HG03135 (cell line): ENCODE results near the gene BEND6.

ENCODE experiments used
- ATAC-seq: cut with Tn5 transposase; IDR thresholded peaks from one replicate; pipeline ENCODE4 v1.9.1; 2021; ENCODE audit warnings: mild to moderate bottlenecking, moderate library complexity; ENCODE audit not compliant: unreplicated experiment

The BEND6 gene

DNA sequence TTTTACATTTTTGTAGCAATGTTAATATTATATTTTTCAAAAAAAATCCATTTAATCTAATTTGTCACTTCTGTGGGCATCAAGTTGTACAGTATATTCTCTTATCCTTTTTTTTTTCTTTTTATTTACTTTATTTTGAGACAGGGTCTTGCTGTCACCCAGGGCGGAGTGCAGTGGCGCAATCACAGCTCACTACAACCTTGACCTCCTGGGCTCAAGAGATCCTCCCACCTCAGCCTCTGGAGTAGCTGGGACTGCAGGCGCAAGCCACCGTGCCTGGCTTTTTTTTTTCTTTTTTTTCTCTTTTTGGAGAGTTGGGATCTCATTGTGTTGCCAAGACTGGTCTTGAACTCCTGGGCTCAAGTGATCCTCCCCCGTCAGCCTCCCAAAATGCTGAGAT, 14.4 kb upstream of the BEND6 start:
- no peak for ATAC-seq

DNA sequence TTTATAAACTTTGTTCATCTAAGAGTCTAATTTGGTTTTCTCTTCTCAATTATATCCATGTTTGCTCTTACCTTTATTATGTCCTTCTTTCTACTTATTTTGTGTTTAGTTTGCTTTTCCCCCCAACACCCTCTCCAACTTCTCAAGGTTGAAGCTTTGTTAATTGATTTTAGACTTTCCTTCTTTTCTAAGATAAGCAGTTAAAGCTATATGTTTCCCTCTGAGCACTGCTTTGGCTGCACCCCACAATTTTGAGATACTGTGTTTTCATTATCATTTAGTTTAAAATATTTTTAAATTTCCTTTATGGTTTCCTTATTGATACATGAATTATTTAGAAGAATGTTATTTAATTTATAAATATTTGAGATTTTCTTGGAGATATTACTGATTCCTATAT, 13.9 kb upstream of the BEND6 start:
- no peak for ATAC-seq

DNA sequence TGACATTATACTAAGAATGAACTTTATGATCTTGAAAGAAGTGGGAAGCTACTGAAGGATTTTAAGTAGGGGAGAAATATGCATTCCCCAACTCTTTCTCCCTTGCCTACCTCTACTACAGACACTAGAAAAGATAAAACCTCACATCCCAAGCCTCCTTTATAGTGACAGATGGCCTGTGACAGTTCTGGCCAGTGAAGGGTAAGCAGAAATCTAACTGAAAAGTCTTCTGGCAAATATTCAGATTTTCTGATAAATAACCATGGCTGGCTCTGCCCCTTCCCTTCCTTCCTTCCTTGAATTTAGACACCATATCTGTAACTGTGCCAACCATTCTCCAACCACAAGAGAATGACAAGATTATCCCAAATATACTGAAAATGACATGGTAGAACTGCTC, 10.2 kb upstream of the BEND6 start:
- ATAC-seq: no peak

DNA sequence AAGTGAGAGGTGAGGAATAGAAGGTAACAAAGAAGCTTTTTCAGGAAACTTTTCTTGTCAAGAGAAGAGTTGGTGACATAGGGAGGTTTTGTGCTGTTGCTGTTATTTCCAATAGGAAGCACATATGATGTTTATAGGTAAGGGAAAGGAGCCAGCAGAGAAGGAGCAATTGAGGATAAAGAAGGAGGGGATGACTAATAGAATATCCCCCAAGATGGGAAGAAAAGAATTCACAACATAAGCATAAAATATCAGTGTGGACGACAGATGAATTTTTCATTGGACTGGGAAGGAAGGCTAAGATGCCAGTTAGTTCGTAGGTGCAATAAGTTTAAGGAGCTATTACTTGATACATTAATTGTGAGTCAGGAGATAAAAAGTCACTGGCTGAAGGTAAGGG, 8.5 kb upstream of the BEND6 start:
- ATAC-seq: no peak

DNA sequence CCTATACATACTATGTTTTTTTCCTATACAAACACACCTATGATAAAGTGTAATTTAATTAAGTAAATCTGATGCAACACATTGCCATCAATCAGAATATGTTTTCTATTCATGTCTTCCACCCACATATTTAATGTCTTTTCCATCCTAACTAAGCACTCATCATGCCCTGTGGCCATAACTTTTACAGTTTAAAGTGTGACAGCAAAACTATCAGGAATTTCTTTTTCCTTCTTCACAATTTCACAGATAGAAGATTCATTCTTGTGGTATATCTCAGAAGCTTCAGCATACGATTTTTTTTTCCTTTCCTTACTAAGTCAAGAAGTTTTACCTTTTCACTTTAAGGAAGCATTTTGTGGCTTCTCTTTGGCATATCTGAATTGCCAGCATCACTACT, 7.0 kb upstream of the BEND6 start:
- ATAC-seq: no peak

DNA sequence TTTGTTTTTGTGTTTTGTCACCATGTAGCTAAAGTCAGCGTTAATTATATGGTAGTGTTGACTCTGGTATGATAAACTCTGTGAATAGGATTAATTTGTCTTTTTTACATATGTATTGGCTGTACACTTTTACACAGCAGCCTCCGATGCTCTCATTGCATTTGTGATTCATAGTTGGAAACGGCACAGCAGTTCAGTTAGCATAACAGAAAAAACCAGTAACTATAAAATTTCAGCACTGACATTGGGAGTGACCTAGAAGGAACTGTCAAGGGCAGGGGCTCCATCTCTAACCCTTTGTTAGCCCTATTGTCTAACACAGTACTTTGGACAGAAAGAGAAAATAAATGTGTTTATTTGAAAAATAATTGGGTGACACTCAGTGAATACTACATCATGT, 5.6 kb upstream of the BEND6 start:
- ATAC-seq: no peak

DNA sequence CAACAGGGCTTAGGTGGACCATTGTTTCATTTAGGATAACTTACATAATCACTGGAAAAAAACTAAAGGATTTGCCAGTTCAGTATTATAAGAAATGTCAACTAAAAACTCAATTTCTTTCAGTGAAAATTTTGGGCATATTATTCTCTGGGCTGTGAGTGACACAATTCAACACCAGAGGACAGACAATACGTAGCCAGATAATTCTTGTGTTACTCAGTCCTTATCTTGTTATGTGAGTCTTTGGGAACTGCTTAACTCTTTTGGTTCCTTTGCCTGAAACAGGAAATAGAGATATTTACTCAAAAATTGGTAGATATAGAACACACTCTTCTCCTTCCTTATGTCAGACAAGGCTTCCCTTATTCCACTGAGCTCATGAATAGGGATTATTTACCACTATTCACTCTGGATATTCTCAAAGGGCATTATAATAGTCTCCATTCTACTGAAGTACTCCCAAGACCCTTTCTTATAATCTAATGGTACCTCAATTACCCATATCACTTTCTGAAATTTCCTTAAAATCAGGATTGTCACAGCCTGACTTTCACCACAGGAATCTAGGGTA, 4.9 kb upstream of the BEND6 start:
- ATAC-seq: no peak

DNA sequence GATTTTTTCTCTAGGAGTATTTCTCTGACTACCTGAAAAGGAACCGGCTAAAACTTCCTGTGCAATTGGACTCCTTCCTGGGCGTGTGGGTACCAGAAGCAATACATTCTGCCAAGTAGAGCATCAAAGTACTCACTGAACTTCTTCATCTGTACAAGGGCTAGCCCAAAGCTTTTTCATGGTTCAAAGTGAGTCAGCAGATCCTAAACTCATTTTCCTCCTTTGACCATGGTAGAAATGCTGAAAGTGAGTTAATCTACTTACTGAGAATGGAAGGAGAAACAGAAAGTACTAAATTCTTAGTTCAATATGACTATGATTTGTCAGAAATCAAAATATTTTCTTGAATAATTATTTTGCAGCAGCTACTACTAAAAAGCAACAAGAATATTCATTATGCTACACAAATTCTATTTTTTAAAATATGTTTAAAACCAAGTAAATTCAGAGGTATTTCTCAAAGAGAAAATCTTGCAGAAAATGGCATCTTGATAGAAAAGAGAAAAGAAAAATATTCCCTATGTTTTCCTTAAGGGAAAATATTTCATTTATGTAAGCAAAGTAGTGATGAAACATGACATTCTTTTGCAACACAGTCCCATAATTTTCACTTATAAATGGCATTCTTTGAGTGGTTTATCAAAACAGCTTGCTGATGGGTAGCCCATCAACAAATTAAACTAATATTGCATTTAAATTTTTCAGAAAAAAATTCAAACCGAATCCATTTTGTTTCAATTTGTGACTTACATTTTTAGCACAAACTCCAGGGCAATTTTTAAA, 3.7 kb upstream of the BEND6 start:
- ATAC-seq: no peak

DNA sequence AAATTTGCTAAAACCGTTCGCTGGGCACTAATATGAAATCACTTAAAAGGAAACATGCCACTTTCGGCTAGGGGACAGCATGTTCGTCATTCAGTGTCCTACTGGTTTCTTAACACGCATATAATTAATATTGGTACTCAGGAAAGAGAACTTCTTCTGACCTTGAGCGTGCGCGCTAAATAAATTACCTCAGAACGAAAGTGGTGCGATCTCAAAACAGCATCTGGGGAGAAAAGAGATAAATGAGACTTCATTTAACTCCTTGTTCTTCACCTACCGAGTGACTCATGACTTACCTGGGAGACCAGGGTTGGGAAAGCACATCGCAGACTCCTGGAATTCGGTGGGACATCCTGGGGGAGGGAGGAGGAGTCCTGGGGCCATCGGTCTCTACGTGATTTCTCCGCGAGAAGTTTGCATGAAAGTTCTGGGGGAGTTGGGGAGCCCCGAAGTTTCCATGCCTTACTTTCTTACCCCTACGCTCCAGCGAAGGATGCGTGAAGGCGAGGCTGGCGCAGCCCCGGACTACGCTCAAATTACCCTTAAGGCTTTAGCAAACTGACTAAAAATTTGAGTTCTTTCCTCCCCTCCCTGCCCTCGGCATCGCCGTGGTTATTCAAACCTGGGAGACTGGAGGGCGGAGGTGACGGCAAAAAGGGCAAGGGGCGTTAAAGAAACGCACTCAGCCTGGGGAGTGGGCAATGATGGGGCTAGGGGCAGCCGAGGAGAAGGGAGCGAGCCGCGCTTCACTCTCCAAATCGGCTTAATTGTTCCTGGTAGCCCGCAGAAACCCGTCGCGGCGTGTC, 1.1 kb upstream of the BEND6 start:
- ATAC-seq: peak; percentile 1

DNA sequence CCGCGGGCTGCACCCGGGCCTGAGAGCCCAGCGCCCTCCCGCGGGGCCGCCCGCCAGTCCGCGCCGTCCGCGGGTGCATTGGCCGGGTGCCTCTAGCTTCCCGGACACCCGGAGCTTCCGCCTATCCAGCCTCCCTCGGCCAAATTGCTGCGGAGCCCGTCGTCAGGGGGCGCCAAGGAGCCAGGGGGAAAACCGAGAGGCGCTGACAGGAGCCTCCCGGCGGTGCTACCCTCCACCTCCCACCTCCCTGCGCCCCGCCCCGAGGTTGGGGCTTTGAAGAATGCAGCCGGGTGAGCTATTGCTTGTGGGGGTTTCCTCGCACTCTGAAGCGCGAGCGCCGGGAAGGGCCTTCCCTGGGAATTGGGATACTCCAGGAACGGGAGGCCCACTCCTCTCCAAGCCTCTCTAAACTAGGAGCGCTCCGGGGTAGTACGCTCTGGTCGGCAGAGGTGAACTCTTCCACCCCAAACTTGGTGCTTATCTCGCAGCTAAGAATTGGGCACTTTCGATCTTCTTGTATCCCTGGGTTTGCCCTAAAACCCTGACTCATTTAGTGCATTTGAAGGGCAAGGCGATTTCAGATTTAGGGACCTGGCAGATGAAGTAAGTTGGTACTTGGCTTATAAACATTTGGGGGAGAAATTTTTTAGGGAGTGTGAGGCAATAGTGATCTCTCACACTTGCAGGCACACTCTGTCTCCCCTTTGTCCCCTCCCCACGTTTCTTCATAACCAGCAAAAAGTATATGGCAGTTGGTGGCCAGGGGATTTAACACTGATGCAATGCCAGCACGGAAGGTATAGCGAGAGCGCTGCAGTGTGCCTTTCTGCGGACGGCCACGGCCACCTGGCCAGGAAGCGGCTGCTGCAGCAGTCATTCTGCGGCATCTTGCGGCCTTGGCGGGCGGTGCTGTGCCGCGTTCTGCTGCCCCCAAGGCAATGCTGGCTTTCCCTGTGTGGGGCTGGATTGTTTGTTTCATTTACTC, 556 bp downstream of the BEND6 start:
- peak; percentile 56 for ATAC-seq

DNA sequence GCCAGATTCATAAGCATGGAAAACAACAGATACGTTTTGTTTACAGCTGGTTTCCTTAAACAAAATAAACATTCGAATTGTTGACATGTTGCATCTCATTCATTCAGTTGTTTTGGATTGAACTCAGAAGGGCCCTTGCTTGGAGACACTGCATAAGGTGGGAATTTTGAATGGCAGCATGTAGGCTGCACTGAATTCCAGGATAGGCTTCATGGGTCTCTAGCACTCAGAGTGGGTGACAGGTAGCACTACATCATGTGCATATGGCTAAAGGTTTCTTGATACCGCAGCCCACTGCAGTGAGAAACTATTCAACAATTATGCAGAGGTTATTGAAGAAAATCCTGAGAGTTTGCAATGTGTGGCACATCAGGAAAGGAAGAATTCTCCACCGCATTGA, 1.6 kb downstream of the BEND6 start:
- ATAC-seq: no peak

DNA sequence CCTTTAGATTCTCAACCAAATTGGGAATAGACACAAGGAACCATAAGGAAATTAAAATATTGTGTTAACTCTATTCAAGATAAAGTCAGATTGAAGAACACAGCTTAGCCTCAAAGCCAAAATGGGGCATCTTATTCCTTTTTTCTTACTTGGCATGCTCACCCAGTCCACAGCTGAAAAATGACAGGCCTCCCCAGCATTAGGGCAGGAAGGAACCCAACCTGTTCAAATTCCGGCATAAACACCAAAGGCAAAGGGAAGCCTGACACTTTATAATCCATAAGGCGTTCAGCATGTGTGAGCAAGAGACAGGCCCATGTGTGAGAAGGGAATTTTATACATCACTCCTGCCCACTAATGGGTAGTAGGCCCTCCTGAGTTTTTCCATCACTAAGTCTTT, 2.9 kb downstream of the BEND6 start:
- no peak for ATAC-seq

DNA sequence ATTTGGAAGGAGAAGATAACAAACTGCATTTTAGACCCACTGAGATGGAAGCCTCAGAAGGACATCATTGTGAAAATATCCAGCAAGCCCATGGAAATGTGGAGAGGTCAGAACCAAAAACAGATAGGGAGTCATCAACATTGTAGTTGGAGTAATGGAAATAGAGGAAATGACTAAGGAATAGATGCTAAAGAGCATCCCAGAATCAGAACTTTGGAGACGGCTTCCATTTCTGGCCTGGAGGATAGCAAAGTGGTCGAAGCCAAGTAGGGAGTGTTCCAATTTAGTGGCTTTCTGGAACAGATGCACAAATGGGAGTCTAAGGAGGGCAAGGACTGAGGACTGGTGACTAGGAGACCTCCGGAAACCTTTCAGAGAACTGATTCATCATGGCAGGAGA, 3.6 kb downstream of the BEND6 start:
- no peak for ATAC-seq

DNA sequence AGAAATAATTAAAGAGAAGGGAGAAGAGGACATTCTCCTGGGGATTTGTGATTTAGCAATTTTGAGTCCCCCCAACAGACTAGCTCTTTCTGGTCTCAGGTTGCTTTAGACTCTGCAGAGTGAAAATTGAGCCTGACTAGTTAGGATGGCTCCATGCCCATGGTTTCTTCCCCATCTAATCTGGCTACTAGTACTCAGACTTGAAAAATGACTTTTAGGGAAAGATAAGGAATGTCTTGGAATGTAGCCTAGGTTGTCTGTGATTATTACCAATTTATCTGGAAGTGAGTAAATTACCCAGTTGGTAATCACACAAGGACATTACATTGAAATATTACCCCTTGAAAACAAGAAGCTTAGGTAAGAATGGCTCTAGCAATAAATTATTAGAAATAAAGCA, 4.2 kb downstream of the BEND6 start:
- ATAC-seq: no peak

DNA sequence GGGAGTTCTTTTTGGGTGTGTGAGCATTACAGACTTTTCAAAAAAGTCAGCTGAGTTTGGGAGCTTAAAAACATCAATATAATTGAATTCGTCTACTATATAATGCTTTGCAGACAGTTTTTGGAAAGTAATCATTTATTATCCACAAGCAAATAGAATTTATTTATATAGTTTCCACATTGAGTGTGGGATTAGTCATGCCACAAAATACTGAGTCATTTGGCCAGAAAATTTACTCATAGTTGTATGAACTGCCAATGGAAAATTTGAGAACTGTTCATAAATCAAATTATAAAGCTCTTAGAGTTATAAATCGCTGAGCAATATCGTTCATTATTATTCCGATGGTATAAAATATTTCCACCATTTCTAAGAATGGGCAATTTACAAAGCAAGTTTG, 5.0 kb downstream of the BEND6 start:
- no peak for ATAC-seq

DNA sequence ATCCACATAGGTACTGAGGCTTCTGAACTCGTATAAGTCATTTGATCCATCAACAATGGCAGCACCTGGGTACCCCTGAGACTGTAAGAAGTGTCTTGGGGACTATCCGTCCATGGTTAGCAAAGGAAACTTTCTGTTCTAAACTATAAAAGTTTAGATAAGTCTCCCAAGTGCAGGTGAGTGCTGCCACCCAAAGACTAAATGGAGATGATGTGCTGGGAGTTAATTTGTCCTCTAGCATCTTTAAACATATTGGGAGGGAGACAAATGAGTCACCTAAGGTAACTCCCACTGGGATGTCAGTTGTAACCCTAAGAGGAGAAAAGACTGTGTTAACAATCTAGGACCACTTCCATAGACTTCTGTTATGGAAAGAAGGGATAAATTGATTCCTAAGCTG, 6.2 kb downstream of the BEND6 start:
- no peak for ATAC-seq

DNA sequence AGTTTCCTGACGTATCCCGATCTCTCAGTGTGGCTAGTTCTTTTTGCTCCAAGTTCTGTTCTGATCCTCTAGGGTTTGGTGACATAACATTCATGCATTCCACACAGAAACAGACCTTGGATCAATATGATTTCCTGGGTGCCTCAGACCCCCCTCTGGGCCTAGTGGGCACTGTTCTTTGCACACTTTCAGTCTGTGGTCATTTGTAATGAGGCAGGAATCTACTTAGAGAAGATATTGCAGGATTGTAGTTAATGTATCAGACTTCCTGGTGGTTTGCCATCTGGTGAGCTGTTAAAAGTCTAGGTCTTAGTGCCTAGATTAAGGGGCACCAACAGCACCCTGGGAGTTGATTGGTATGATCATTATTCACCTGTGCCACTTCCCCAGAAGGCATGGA, 7.5 kb downstream of the BEND6 start:
- ATAC-seq: no peak

DNA sequence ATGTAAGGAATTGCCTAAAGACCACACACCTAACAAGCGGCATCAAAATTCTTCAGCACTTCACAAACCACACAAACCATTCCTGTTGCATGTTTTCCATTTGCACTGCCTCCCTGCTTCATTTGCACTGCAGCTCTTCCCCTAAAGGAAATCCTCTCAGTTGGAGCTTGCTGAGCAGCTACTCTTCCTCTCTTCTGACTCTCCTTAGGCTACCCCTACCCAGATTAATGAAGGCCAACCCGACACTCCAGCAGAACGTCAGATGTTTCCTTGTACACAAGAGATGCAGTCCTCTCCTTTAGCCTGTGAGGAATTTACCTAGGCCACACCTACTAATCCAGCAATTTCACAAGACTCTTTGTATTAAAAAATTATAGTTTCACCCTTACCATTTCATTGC, 8.1 kb downstream of the BEND6 start:
- no peak for ATAC-seq

DNA sequence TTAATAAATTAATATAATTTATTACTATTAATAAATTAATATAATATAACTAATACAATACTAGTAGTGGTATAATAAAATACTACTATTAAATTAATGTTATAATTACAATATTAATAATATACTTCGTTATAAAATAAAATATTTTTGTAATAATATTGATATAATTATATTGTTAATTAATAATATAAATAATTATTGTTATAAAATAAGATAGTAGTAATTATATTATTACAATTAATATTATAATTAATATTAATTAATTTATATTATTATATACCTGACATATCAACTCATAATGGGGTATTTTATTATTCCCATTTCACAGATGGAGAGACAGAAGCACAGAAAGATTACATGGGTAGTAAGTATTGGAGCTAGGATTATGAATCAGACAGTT, 8.9 kb downstream of the BEND6 start:
- no peak for ATAC-seq

DNA sequence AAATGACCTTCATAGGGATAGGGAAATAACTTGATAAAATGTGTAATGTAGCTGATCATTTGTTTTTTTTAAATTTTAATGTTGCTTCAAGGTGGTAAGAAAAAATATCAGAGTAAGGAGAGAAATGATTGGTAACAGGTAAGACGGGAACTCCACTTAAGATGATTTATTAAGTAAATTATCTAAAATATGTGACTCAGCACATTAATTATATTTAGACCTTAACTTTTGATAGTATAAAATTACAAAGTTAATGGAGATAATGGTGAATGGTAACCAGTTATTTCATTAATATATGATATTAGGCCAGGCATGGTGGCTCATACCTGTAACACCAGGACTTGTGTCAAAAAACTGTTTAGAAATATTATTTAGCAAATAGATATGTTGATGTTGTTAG, 10.2 kb downstream of the BEND6 start:
- ATAC-seq: no peak

DNA sequence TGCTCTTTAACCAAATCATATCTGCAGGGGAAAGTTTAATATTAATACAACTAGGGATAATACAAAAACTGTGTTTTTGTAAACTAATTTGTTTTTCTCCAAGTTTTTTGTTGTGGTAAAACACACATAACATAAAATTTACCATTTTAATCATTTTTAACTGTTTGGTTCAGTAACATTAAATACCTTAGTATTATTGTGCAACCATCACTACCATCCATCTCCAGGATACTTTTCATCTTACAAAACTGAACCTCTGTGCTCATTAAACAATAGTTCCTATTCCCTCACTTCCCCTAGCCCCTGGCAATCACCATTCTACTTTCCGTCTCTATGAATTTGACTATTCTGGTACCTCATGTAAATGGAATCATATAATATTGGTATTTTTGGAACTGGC, 15.9 kb downstream of the BEND6 start:
- no peak for ATAC-seq
